Type B pancreatic cell (in vitro differentiated cells): Measurements from ENCODE around the gene ANKRD11. TPM values are rescaled to one million over a fixed set of nuclear protein-coding genes. Genes with fewer than 3 reads are reported as not detected.

ENCODE experiments used
- DNase-seq: peaks from one replicate; pipeline ENCODE4 v3.0.0; 2021; ENCODE audit warnings: mixed read lengths; ENCODE audit not compliant: unreplicated experiment; ENCODE audit errors: extremely low spot score
- H3K27ac Mint-ChIP-seq: 2 replicates; pipeline ENCODE4 v1.8.0; 2021; ENCODE audit warnings: mild to moderate bottlenecking, mixed read lengths
- H3K27me3 Mint-ChIP-seq: 2 replicates; pipeline ENCODE4 v1.8.0; 2021; ENCODE audit warnings: mixed read lengths
- H3K36me3 Mint-ChIP-seq: 2 replicates; pipeline ENCODE4 v1.8.0; 2021; ENCODE audit warnings: mixed read lengths
- H3K4me1 Mint-ChIP-seq: one replicate; pipeline ENCODE4 v1.8.0; 2021; ENCODE audit warnings: mixed read lengths; ENCODE audit not compliant: unreplicated experiment
- H3K4me3 Mint-ChIP-seq: 2 replicates; pipeline ENCODE4 v1.8.0; 2021; ENCODE audit warnings: mild to moderate bottlenecking, mixed read lengths
- H3K9me3 Mint-ChIP-seq: 2 replicates; pipeline ENCODE4 v1.8.0; 2021; ENCODE audit warnings: mixed read lengths
- total RNA-seq: library from RNA; stranded (reverse); gene quantifications from 2 replicates; pipeline ENCODE4 v1.2.1, GENCODE V29; 2021; ENCODE audit warnings: low replicate concordance
- TF ChIP-seq, protein P1 (sequence below): fragments of 200-600 bp; sonication (generic); conservative IDR thresholded peaks from 2 replicates; pipeline ENCODE4 v1.5.0; 2021; ENCODE audit warnings: antibody characterized with exemption, mild to moderate bottlenecking

The ANKRD11 gene
- total RNA-seq, 1 donor from 2014 or later, result 153 TPM

DNA sequence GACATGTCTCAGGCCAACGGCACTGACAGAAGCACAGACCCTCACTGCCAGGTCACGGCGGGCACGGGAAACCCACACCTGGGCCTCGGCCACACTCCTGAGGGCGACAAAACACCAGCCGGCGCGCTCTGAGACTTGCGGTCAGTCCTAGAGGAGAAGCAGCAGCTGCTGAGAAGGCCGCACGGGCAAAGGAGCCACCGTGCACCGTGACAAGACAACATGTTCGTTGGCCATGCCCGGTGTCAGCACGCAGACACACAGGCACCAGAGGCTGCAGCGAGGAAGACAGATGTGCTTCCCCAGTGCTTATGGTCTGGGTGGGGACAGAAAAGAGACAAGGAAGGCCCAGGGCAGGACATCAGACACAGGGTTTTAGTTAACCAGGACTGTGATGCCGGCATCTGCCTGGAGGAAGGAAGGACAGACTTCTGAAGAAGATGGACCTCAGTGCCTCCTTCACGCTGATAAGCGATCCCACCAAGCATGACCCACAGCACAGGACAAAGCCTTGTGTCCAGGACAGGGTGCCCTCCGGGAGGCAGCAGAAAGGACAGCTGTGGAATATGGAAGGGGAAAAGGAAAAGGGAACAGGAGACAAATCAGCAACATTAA lies 84.0 kb downstream of the ANKRD11 start:
- Mint-ChIP-seq H3K27ac (peak overlapping the region; percentile 95), H3K4me1 (peaks cover 82% of the 10 kb centered on the region), H3K36me3 (no peaks in the 10 kb centered on the region), H3K27me3 (no peaks in the 10 kb centered on the region), H3K9me3 (no peaks in the 10 kb centered on the region), H3K4me3 (peak overlapping the region; percentile 42)
- no peak for DNase-seq
- TF ChIP-seq, protein P1, sequence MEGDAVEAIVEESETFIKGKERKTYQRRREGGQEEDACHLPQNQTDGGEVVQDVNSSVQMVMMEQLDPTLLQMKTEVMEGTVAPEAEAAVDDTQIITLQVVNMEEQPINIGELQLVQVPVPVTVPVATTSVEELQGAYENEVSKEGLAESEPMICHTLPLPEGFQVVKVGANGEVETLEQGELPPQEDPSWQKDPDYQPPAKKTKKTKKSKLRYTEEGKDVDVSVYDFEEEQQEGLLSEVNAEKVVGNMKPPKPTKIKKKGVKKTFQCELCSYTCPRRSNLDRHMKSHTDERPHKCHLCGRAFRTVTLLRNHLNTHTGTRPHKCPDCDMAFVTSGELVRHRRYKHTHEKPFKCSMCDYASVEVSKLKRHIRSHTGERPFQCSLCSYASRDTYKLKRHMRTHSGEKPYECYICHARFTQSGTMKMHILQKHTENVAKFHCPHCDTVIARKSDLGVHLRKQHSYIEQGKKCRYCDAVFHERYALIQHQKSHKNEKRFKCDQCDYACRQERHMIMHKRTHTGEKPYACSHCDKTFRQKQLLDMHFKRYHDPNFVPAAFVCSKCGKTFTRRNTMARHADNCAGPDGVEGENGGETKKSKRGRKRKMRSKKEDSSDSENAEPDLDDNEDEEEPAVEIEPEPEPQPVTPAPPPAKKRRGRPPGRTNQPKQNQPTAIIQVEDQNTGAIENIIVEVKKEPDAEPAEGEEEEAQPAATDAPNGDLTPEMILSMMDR, result no peak

DNA sequence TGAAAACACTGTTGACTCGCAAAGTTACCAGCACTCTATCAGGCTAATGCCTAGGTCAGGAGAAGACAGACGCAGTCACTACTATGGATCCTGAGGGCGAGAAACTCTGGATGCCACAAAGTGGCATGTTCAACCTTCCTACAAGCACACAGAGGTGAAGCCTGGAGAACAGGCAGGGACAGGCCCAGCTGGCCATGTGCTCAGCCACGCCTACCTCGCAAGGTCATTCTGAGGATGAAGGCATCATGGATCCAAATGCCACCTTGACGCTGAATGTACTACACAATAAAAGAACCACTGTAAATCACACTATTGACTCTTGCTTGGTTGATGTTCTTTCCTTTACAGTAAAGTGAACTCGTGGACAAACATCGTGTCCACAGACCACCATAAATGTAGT lies 85.8 kb downstream of the ANKRD11 start:
- H3K4me1 Mint-ChIP-seq, result peaks cover 71% of the 10 kb centered on the region
- TF ChIP-seq, protein P1, result no peak
- no peak overlapping the region for H3K4me3 Mint-ChIP-seq
- H3K36me3 Mint-ChIP-seq, result no peaks in the 10 kb centered on the region
- H3K27ac Mint-ChIP-seq, result peak overlapping the region; percentile 79
- no peaks in the 10 kb centered on the region for H3K9me3 Mint-ChIP-seq
- H3K27me3 Mint-ChIP-seq, result no peaks in the 10 kb centered on the region
- no peak for DNase-seq

GRCh38 chr16:89402962-89403361 lies 87.4 kb downstream of the ANKRD11 start:
- H3K9me3 Mint-ChIP-seq, result no peaks in the 10 kb centered on the region
- peaks cover 67% of the 10 kb centered on the region for H3K4me1 Mint-ChIP-seq
- no peaks in the 10 kb centered on the region for H3K36me3 Mint-ChIP-seq
- TF ChIP-seq, protein P1, result no peak
- no peak for DNase-seq
- H3K27ac Mint-ChIP-seq, result peak overlapping the region; percentile 79
- no peak overlapping the region for H3K4me3 Mint-ChIP-seq
- no peaks in the 10 kb centered on the region for H3K27me3 Mint-ChIP-seq

DNA sequence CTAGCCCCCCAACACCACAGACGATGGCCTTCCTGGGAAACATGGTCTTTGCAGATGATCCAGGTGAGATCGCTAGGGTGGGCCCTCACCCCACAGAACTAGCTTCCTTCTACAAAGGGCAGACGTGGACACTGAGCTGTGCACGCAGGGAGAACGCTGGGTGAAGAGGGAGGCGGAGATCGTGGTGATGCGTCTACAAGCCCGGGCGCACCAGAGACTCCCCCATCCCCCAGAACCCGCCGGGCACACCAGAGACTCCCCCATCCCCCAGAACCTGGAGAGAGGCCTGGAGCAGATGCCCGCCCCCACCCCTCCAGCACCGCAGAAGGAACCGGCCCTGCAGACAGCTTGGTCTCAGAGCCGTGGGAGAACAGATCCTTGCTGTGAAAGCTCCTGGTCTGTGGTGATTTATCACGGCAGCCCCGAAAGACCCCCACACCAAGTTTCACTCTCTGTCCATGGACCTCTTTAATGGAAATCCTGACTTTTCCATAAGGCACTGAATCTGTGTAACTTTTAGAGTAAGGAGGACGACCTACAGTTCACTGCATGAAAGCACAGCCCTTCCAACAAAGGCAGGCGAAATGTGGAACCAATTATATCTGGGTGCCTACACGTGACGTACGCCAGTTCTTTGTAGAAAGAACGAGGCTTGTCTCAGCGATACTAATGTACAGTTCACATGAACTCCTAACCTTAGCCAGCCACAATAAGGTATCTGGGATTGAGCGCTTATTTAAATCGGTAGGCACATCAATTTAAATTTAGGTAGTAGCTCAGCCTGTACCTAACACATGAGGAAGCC lies 88.5 kb downstream of the ANKRD11 start:
- Mint-ChIP-seq H3K27ac (peak overlapping the region; percentile 87), H3K36me3 (no peaks in the 10 kb centered on the region), H3K4me3 (peak overlapping the region; percentile 79), H3K9me3 (no peaks in the 10 kb centered on the region), H3K4me1 (peaks cover 56% of the 10 kb centered on the region), H3K27me3 (no peaks in the 10 kb centered on the region)
- TF ChIP-seq, protein P1, result no peak
- no peak for DNase-seq

- H3K4me1 Mint-ChIP-seq, result peaks cover 49% of the 10 kb centered on the region
- TF ChIP-seq, protein P1, result no peak
- DNase-seq, result no peak
- H3K27ac Mint-ChIP-seq, result peak overlapping the region; percentile 87
- peak overlapping the region; percentile 79 for H3K4me3 Mint-ChIP-seq
- H3K36me3 Mint-ChIP-seq, result no peaks in the 10 kb centered on the region
- H3K9me3 Mint-ChIP-seq, result no peaks in the 10 kb centered on the region
- H3K27me3 Mint-ChIP-seq, result no peaks in the 10 kb centered on the region
These were observed 89.2 kb downstream of the ANKRD11 start for GRCh38 chr16:89401205-89401604.
